Subcutaneous adipose tissue (tissue), 4 donors: ENCODE measurements around the gene VWA3B. TPM values are rescaled to one million over a fixed set of nuclear protein-coding genes. Genes with fewer than 3 reads are reported as not detected.

Source experiments
- total RNA-seq, 4 donors: library from RNA; depleted of rRNA; stranded (reverse); fragments of >200 nt; gene quantifications; one replicate each; pipeline ENCODE4 v1.1.0, GENCODE V29; 2016
- TF ChIP-seq, protein P1 (sequence below): fragments of 450-650 bp; IDR thresholded peaks from one replicate; pipeline ENCODE4 v1.5.1; 2016; ENCODE audit warnings: low read depth, mild to moderate bottlenecking, control low read depth, antibody characterized with exemption, moderate library complexity

VWA3B gene
- total RNA-seq, 4 donors from 2014 or later, result not detected

DNA sequence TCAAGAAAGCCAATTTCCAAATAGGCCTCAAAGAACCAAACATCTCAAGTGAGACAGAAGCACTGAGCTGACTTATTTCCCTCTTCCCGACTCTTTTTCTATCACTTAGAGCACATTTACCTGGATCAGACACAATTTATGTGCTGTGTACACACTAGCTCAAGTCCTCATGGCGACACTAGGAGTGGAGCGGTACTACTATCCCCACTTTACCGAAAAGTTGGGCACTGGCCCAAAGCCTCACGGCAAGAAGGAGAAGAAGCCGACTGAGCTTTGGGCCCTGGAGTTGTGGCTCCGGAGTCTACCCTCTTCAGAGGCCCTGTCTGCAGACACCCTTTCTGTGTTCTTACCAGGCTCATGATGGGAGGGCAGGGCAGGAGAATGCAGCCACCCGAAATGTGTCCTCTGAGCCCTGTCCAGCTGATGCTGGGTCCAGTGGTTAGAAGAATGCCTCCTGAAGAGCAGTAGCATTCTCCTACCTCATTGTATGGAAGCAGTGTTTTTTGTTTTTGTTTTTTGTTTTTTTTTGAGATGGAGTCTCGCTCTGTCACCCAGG is 167.6 kb downstream of the VWA3B start:
- TF ChIP-seq, protein P1, sequence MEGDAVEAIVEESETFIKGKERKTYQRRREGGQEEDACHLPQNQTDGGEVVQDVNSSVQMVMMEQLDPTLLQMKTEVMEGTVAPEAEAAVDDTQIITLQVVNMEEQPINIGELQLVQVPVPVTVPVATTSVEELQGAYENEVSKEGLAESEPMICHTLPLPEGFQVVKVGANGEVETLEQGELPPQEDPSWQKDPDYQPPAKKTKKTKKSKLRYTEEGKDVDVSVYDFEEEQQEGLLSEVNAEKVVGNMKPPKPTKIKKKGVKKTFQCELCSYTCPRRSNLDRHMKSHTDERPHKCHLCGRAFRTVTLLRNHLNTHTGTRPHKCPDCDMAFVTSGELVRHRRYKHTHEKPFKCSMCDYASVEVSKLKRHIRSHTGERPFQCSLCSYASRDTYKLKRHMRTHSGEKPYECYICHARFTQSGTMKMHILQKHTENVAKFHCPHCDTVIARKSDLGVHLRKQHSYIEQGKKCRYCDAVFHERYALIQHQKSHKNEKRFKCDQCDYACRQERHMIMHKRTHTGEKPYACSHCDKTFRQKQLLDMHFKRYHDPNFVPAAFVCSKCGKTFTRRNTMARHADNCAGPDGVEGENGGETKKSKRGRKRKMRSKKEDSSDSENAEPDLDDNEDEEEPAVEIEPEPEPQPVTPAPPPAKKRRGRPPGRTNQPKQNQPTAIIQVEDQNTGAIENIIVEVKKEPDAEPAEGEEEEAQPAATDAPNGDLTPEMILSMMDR, result no peak

DNA sequence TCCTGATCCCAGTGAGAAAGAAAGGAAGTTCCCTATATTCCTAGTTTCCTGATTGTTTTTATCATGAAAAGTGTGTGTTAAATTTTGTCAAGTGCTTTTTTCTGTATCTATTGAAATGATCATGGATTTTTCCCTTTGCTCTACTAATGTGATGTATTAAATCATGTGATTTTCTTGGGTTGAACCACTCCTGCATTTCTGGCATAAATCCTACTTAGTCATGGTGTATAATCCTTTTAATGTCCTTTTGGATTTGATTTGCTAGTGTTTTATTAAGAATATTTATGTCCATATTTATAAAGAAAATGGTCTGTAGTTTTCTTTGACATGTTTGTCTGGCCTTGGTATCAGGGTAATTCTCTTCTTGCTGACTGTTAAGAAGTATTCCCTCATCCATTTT is 171.9 kb downstream of the VWA3B start:
- TF ChIP-seq, protein P1, result no peak

DNA sequence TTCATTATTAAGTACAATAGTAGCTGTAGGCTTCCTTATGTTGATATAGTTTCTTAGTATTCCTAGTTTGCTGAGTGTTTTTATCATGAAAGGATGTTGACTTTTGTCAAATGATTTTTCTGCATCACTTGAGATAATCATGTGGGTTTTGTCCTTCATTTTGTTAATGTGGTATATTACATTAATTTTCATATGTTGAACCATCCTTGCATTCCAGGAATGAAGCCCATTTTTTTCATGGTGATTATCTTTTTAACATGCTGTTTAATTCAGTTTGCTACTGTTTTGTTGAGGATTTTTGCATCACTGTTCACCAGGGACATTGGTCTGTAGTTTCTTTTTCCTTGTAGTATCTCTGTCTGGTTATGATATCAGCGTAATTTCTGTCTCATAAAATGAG is 176.4 kb downstream of the VWA3B start:
- TF ChIP-seq, protein P1, result no peak

DNA sequence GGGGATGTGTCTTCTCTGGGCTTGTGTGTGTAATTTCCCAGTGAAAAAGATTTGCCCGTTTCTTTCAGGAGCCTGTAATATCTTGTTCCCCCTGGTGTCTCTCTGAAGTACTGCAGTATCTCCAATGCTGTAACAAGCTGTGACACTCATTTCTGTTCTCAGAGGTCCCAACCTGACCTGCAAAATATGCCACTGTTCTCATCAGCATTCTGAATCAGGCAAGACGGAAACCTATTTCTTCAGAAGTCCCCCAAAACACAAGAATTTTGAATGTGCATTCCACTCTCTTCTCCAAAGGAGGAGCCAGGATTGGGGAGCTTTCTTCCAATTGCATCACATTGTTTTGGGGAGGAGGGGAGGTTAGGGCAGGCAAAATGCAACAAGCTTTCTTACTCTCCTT is 182.3 kb downstream of the VWA3B start:
- TF ChIP-seq, protein P1, result no peak

DNA sequence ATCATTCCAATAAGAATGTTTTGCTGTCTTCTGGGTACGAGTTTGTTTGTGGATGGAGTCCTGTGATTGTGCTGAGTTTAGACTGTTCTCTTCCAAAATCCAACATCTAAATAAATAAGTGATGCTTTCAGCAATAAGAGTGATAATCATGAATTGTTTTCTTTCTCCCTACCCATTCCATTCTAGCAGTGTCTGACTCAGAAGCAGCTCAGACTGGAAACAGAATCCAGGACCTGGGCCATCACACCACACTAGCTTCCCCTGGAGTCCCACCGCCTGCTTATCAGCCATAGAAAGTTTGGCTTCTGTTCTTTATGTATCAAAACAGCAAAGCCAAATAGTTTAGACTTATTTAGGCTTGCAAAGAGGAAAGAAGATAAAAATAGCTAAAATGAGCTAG is 182.9 kb downstream of the VWA3B start:
- TF ChIP-seq, protein P1, result no peak

DNA sequence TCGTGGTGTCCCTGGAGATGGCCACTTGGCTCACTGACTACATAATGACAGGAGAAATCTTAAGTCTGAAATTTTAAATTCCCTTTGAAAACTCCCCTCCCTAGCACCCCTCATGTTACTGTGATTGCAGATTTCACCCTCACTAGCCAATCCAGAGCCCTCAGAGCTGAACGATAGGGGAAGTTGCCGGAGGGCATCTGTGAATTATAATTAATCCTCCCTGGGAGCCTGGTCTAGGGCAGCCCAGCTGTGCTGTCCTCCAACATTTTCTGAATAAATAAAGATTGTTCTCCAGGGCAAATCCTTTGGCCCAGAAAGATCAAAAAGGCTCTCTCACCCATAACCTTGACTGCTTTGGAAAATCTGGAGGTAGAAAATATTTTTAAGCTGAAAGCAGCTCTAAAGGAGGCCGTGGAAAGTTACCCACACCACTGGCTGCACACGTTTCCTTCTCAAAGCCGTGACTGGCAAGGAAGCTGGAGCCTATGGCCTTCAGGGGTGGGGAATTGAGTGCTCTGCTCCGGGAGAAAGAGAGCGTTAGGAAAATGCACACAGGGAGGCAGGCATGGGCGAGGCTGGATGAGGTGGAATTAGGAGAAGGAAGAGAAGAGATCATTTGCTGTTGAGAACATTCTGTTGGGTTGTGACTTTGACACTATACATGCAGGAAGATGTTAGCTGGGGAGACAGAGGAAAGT is 190.3 kb downstream of the VWA3B start:
- TF ChIP-seq, protein P1, result no peak

DNA sequence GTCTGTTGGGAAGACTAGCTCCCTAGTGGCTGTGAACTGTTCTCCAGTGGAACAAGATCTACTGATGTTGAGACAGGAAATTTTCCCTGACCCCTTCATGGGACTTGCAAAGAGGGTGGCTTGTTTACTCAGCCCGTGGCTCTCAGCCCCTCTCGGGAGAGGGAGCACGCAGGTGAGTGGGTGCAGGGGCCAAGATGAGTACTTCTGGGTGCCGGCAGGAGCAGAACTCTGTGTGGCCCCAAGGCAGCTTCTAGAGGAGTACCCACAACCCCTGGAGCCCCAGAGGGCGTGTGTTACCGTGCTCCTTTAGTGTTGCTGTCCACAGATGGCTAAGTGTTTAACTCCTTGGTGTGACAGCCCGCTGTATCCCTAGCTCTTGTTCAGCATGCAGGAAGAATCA is 191.1 kb downstream of the VWA3B start:
- TF ChIP-seq, protein P1, result no peak
